Left ventricle myocardium inferior (tissue), 1 donor: ENCODE results near the gene SEC62. TPM values are rescaled to one million over a fixed set of nuclear protein-coding genes. Genes with fewer than 3 reads are reported as not detected.
A peak's percentile ranks its signal among the peaks of the same experiment; 100 is the strongest.

ENCODE experiments used
- DNase-seq: peaks from one replicate; pipeline ENCODE4 v3.0.0-alpha.2; 2020
- H3K27ac ChIP-seq: fragments of 200-600 bp; replicated peaks from 2 replicates; pipeline ENCODE4 v1.8.0; 2021
- H3K27me3 ChIP-seq: fragments of 200-600 bp; 2 replicates; pipeline ENCODE4 v1.8.0; 2021; ENCODE audit warnings: low read depth
- H3K36me3 ChIP-seq: fragments of 200-600 bp; 2 replicates; pipeline ENCODE4 v1.8.0; 2021
- H3K4me1 ChIP-seq: fragments of 200-600 bp; 2 replicates; pipeline ENCODE4 v1.8.0; 2021
- H3K4me3 ChIP-seq: fragments of 200-600 bp; 2 replicates; pipeline ENCODE4 v1.8.0; 2021; ENCODE audit warnings: mild to moderate bottlenecking, moderate library complexity
- H3K9me3 ChIP-seq: fragments of 200-600 bp; replicated peaks from 2 replicates; pipeline ENCODE4 v1.8.0; 2021
- intact Hi-C: fragments of 100-400 bp; cut with micrococcal nuclease; formaldehyde crosslinking; loops from one replicate; pipeline ENCODE4 v1.11.0; 2022
- total RNA-seq: library from RNA; stranded (reverse); fragmentation: NEBNext Ultra II Directional; extraction: Animal tissue kit (Norgen Biotek cat#: 25700); gene quantifications from one replicate; pipeline ENCODE4 v1.2.1, GENCODE V29; 2021
- TF ChIP-seq, protein P1 (sequence below): fragments of 200-600 bp; IDR thresholded peaks from 2 replicates; pipeline ENCODE4 v1.8.0; 2021; ENCODE audit warnings: antibody characterized with exemption, mild to moderate bottlenecking, borderline replicate concordance
- donor health status: DM: no; HTN: yes; CAD: no; lungs with severe emphysema.

Gene SEC62
- total RNA-seq, 1 donor from 2014 or later: 76.5 TPM

- Histone ChIP-seq H3K27ac (no peak overlapping the region), H3K27me3 (peaks cover 52% of the 10 kb centered on the region), H3K4me1 (peaks cover 13% of the 10 kb centered on the region), H3K36me3 (no peaks in the 10 kb centered on the region), H3K4me3 (no peak overlapping the region), H3K9me3 (no peaks in the 10 kb centered on the region)
- DNase-seq: no peak
- intact Hi-C loops: no loop called here
- TF ChIP-seq, protein P1, sequence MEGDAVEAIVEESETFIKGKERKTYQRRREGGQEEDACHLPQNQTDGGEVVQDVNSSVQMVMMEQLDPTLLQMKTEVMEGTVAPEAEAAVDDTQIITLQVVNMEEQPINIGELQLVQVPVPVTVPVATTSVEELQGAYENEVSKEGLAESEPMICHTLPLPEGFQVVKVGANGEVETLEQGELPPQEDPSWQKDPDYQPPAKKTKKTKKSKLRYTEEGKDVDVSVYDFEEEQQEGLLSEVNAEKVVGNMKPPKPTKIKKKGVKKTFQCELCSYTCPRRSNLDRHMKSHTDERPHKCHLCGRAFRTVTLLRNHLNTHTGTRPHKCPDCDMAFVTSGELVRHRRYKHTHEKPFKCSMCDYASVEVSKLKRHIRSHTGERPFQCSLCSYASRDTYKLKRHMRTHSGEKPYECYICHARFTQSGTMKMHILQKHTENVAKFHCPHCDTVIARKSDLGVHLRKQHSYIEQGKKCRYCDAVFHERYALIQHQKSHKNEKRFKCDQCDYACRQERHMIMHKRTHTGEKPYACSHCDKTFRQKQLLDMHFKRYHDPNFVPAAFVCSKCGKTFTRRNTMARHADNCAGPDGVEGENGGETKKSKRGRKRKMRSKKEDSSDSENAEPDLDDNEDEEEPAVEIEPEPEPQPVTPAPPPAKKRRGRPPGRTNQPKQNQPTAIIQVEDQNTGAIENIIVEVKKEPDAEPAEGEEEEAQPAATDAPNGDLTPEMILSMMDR: no peak
Measured at GRCh38 chr3:170033489-170033888, 66.9 kb downstream of the SEC62 start.

GRCh38 chr3:170037463-170038433 lies 71.1 kb downstream of the SEC62 start, which contains the start of gene GPR160:
Gene GPR160, plus strand, starts transcription at chr3:170037995. Its CDS starts 45,978 bp downstream, at chr3:170083973.
- DNase-seq: peak; percentile 71
- H3K36me3 ChIP-seq: no peaks in the 10 kb centered on the region
- intact Hi-C loops: no loop called here
- H3K9me3 ChIP-seq: no peaks in the 10 kb centered on the region
- no peak within 1 kb of the TSS for H3K27ac ChIP-seq
- peaks cover 80% of the 10 kb centered on the region for H3K27me3 ChIP-seq
- TF ChIP-seq, protein P1: peak; percentile 73
- peak within 1 kb of the TSS; percentile 79 for H3K4me3 ChIP-seq
- peaks cover 19% of the 10 kb centered on the region for H3K4me1 ChIP-seq

DNA sequence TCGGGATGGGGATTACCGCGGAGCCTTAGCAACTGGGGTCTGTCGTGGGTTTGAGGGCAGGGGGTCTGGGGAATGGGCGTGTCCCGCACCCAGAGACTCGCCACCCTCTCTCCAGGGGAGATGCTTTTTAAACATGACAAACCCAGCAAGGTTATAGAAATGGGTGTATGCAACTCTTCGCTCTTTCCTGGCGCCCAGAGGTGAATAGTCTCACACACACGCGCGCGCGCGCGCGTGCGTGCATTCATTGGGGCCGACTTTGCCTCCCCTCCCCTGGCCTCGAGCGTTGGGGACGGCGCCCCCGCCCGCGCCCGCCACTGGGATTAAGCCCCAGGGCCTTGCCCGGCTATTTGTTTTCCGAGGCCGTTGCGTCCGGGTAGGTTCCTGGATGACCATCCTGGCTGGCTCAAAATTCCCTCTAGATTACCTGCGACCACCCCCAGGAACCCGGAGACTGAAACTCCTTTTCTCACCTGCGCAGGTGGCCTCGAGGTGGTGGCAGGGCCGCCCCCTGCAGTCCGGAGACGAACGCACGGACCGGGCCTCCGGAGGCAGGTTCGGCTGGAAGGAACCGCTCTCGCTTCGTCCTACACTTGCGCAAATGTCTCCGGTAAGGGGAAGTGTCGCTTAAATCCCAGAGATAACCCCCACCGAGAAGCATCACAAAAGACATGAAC lies 72.0 kb downstream of the SEC62 start:
- Histone ChIP-seq H3K4me1 (peaks cover 19% of the 10 kb centered on the region), H3K36me3 (no peaks in the 10 kb centered on the region), H3K27me3 (peaks cover 83% of the 10 kb centered on the region), H3K27ac (no peak overlapping the region), H3K4me3 (peak overlapping the region; percentile 79), H3K9me3 (no peaks in the 10 kb centered on the region)
- no peak for DNase-seq
- intact Hi-C loops: no loop called here
- TF ChIP-seq, protein P1: no peak

GRCh38 chr3:170040418-170040817 lies 73.8 kb downstream of the SEC62 start:
- intact Hi-C loops: no loop called here

GRCh38 chr3:170043506-170043905 lies 76.9 kb downstream of the SEC62 start:
- DNase-seq: no peak
- Histone ChIP-seq H3K27me3 (peaks cover 47% of the 10 kb centered on the region), H3K36me3 (no peaks in the 10 kb centered on the region), H3K27ac (no peak overlapping the region), H3K9me3 (no peaks in the 10 kb centered on the region), H3K4me1 (peaks cover 6% of the 10 kb centered on the region), H3K4me3 (no peak overlapping the region)
- TF ChIP-seq, protein P1: no peak
- intact Hi-C loops: no loop called here

More at GRCh38 chr3:170040418-170040817, 73.8 kb downstream of the SEC62 start:
- Histone ChIP-seq H3K4me1 (peaks cover 19% of the 10 kb centered on the region), H3K9me3 (no peaks in the 10 kb centered on the region), H3K4me3 (no peak overlapping the region), H3K27ac (no peak overlapping the region), H3K36me3 (no peaks in the 10 kb centered on the region), H3K27me3 (peaks cover 78% of the 10 kb centered on the region)
- DNase-seq: no peak
- TF ChIP-seq, protein P1: no peak
